ENCODE data around the gene TLCD4.

DNA sequence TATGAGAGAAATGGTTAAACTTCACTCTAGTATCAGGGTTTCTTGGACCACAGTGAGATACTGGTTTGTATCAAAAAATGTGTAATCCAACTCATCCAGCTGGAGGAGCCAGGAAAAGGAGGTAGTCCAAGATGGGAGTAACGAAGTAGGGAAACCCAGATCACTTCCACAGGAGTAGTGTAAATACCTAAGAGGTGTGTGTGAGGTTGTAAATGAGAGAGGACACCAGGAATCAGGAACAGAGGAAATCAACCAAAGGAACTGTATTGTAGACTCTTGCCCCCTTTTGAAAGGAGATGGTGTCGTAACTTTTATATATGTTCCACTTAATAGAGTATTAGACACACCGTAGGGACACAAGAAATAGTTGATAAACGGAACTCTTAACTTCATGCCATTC, 19.7 kb upstream of the TLCD4 start:
- no peak for TF ChIP-seq GABPA (IDR thresholded peaks at IDR 0.05; ENCODE audit: borderline replicate concordance, insufficient read depth, low read length)
- TF ChIP-seq, protein P1, sequence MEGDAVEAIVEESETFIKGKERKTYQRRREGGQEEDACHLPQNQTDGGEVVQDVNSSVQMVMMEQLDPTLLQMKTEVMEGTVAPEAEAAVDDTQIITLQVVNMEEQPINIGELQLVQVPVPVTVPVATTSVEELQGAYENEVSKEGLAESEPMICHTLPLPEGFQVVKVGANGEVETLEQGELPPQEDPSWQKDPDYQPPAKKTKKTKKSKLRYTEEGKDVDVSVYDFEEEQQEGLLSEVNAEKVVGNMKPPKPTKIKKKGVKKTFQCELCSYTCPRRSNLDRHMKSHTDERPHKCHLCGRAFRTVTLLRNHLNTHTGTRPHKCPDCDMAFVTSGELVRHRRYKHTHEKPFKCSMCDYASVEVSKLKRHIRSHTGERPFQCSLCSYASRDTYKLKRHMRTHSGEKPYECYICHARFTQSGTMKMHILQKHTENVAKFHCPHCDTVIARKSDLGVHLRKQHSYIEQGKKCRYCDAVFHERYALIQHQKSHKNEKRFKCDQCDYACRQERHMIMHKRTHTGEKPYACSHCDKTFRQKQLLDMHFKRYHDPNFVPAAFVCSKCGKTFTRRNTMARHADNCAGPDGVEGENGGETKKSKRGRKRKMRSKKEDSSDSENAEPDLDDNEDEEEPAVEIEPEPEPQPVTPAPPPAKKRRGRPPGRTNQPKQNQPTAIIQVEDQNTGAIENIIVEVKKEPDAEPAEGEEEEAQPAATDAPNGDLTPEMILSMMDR (IDR thresholded peaks at IDR 0.05; ENCODE audit: control extremely low read depth in 1 of 3, insufficient read depth in 1 of 3, low read depth in 1 of 3, low read length in 3 of 3), result no peak
- no peak for TF ChIP-seq SP1 (IDR thresholded peaks at IDR 0.05; ENCODE audit: low read depth, low read length)
- no peak for TF ChIP-seq EP300 (IDR thresholded peaks at IDR 0.05; ENCODE audit: borderline replicate concordance in 1 of 2, low read depth in 2 of 2, low read length in 2 of 2)
- no peak for TF ChIP-seq ZNF274 (IDR thresholded peaks at IDR 0.05; ENCODE audit: borderline replicate concordance, extremely low read depth, low read length)
- no peak for TF ChIP-seq JUND (IDR thresholded peaks at IDR 0.05; ENCODE audit: low read length)
- TF ChIP-seq POLR2AphosphoS5 (IDR thresholded peaks at IDR 0.05; ENCODE audit: low read depth, low read length), result no peak
- no peak for TF ChIP-seq POLR2A (IDR thresholded peaks at IDR 0.05; ENCODE audit: control extremely low read depth in 1 of 2, low read depth in 2 of 2, low read length in 2 of 2)
- no peak for TF ChIP-seq CBX5 (IDR thresholded peaks at IDR 0.05; ENCODE audit: low read depth, low read length)
- no peak for TF ChIP-seq BCL11A (IDR thresholded peaks at IDR 0.05; ENCODE audit: low read depth in 2 of 2, low read length in 2 of 2)
- TF ChIP-seq CHD2 (IDR thresholded peaks at IDR 0.05; ENCODE audit: low read length), result no peak

All from H1 (cell line).